ENCODE measurements around the gene PLCG1.

PLCG1 gene

GRCh38 chr20:41214202-41214601 lies 76.9 kb downstream of the PLCG1 start:
- Histone ChIP-seq H3K9ac (ENCODE audit: low read depth in 1 of 2, low read length in 2 of 2) (no peak overlapping the region), H3K36me3 (ENCODE audit: control insufficient read depth in 1 of 2, insufficient read depth in 2 of 2, low read length in 2 of 2) (no peaks in the 10 kb centered on the region), H3K27me3 (ENCODE audit: control insufficient read depth in 1 of 2, insufficient read depth in 2 of 2, low read length in 2 of 2) (no peaks in the 10 kb centered on the region), H3K27ac (ENCODE audit: low read depth, low read length) (no peak overlapping the region), H3K4me1 (ENCODE audit: control insufficient read depth in 1 of 2, insufficient read depth in 2 of 2, low read length in 2 of 2) (no peaks in the 10 kb centered on the region), H3K9me3 (ENCODE audit: control insufficient read depth in 1 of 2, low read length in 2 of 2) (no peaks in the 10 kb centered on the region), H3K4me3 (ENCODE audit: low read depth in 1 of 2, low read length in 2 of 2) (no peak overlapping the region)

DNA sequence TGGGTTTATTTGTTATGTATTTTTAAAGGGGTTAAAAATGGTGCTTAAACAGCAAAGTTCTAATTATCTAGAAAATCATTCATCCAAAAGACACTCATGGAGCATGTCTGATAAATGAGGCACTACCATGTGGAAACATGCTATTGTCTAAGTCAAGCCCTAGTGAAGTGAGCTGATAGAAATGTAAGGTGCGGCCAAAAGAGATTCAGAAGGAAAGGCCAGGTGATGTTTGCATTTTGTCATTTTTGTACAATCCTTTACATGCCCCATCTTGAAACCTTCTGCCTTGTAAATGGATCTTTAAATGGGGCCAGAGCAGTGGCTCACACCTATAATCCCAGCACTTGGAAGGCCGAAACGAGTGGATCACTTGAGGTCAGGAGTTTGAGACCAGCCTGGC lies 77.3 kb downstream of the PLCG1 start:
- Histone ChIP-seq H3K36me3 (ENCODE audit: control insufficient read depth in 1 of 2, insufficient read depth in 2 of 2, low read length in 2 of 2) (no peaks in the 10 kb centered on the region), H3K27me3 (ENCODE audit: control insufficient read depth in 1 of 2, insufficient read depth in 2 of 2, low read length in 2 of 2) (no peaks in the 10 kb centered on the region), H3K9me3 (ENCODE audit: control insufficient read depth in 1 of 2, low read length in 2 of 2) (no peaks in the 10 kb centered on the region), H3K4me3 (ENCODE audit: low read depth in 1 of 2, low read length in 2 of 2) (no peak overlapping the region), H3K27ac (ENCODE audit: low read depth, low read length) (no peak overlapping the region), H3K9ac (ENCODE audit: low read depth in 1 of 2, low read length in 2 of 2) (no peak overlapping the region), H3K4me1 (ENCODE audit: control insufficient read depth in 1 of 2, insufficient read depth in 2 of 2, low read length in 2 of 2) (no peaks in the 10 kb centered on the region)

GRCh38 chr20:41217422-41217821 lies 80.1 kb downstream of the PLCG1 start:
- Histone ChIP-seq H3K27me3 (ENCODE audit: control insufficient read depth in 1 of 2, insufficient read depth in 2 of 2, low read length in 2 of 2) (no peaks in the 10 kb centered on the region), H3K27ac (ENCODE audit: low read depth, low read length) (no peak overlapping the region), H3K9me3 (ENCODE audit: control insufficient read depth in 1 of 2, low read length in 2 of 2) (no peaks in the 10 kb centered on the region), H3K4me3 (ENCODE audit: low read depth in 1 of 2, low read length in 2 of 2) (no peak overlapping the region), H3K36me3 (ENCODE audit: control insufficient read depth in 1 of 2, insufficient read depth in 2 of 2, low read length in 2 of 2) (no peaks in the 10 kb centered on the region), H3K9ac (ENCODE audit: low read depth in 1 of 2, low read length in 2 of 2) (no peak overlapping the region), H3K4me1 (ENCODE audit: control insufficient read depth in 1 of 2, insufficient read depth in 2 of 2, low read length in 2 of 2) (peaks cover 0 to 3% of the 10 kb centered on the region in 2 donors)

GRCh38 chr20:41218466-41218865 lies 81.1 kb downstream of the PLCG1 start:
- Histone ChIP-seq H3K9ac (ENCODE audit: low read depth in 1 of 2, low read length in 2 of 2) (no peak overlapping the region), H3K4me1 (ENCODE audit: control insufficient read depth in 1 of 2, insufficient read depth in 2 of 2, low read length in 2 of 2) (peaks cover 0 to 3% of the 10 kb centered on the region in 2 donors), H3K9me3 (ENCODE audit: control insufficient read depth in 1 of 2, low read length in 2 of 2) (no peaks in the 10 kb centered on the region), H3K27ac (ENCODE audit: low read depth, low read length) (no peak overlapping the region), H3K27me3 (ENCODE audit: control insufficient read depth in 1 of 2, insufficient read depth in 2 of 2, low read length in 2 of 2) (no peaks in the 10 kb centered on the region), H3K36me3 (ENCODE audit: control insufficient read depth in 1 of 2, insufficient read depth in 2 of 2, low read length in 2 of 2) (no peaks in the 10 kb centered on the region), H3K4me3 (ENCODE audit: low read depth in 1 of 2, low read length in 2 of 2) (no peak overlapping the region)

DNA sequence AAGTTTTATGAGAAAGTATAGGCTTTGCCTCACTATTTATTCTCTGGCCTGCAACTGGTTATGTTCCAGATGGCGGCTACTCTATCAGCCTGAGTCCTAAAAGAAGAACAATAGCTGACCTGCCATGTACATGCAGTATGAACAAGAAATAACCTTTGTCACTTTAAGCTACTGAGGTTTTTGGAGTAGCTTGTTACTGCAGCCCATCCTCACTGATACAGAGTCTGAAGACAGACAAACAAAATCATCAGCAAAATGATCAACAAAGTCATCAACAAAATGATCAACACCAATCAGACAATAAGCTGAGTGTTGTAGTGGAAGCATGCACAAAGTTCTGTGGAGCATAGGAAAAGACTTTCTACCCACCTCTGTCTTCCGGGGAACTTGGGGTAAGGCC lies 82.5 kb downstream of the PLCG1 start:
- Histone ChIP-seq H3K36me3 (ENCODE audit: control insufficient read depth in 1 of 2, insufficient read depth in 2 of 2, low read length in 2 of 2) (no peaks in the 10 kb centered on the region), H3K27ac (ENCODE audit: low read depth, low read length) (no peak overlapping the region), H3K9me3 (ENCODE audit: control insufficient read depth in 1 of 2, low read length in 2 of 2) (no peaks in the 10 kb centered on the region), H3K27me3 (ENCODE audit: control insufficient read depth in 1 of 2, insufficient read depth in 2 of 2, low read length in 2 of 2) (no peaks in the 10 kb centered on the region), H3K9ac (ENCODE audit: low read depth in 1 of 2, low read length in 2 of 2) (no peak overlapping the region), H3K4me1 (ENCODE audit: control insufficient read depth in 1 of 2, insufficient read depth in 2 of 2, low read length in 2 of 2) (peaks cover 0 to 3% of the 10 kb centered on the region in 2 donors), H3K4me3 (ENCODE audit: low read depth in 1 of 2, low read length in 2 of 2) (no peak overlapping the region)

- Histone ChIP-seq H3K9me3 (ENCODE audit: control insufficient read depth in 1 of 2, low read length in 2 of 2) (no peaks in the 10 kb centered on the region), H3K36me3 (ENCODE audit: control insufficient read depth in 1 of 2, insufficient read depth in 2 of 2, low read length in 2 of 2) (no peaks in the 10 kb centered on the region), H3K4me3 (ENCODE audit: low read depth in 1 of 2, low read length in 2 of 2) (no peak overlapping the region), H3K4me1 (ENCODE audit: control insufficient read depth in 1 of 2, insufficient read depth in 2 of 2, low read length in 2 of 2) (peaks cover 0 to 3% of the 10 kb centered on the region in 2 donors), H3K27ac (ENCODE audit: low read depth, low read length) (no peak overlapping the region), H3K9ac (ENCODE audit: low read depth in 1 of 2, low read length in 2 of 2) (no peak overlapping the region), H3K27me3 (ENCODE audit: control insufficient read depth in 1 of 2, insufficient read depth in 2 of 2, low read length in 2 of 2) (no peaks in the 10 kb centered on the region)
These were observed 84.4 kb downstream of the PLCG1 start for GRCh38 chr20:41221614-41222218.

DNA sequence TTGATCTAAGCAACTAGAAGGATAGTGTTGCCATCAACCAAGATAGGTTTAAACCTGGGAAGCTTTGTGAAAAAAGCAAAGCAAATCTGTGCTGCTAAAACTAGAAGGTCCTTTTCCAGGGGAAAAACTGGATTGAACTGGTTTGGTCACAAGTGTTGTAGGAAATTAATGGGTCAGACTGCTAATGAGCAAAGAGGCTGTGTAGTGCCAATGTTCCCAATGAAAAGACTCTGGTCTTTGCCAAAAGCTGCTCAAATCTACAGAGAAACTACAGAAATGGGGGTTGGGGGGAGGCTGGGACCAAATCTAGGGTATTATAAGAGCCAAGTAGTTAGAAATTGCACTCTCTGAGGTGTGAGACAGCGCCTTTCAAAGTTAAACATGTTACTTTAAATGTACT lies 85.0 kb downstream of the PLCG1 start:
- no peak overlapping the region for H3K4me3 ChIP-seq (ENCODE audit: low read depth in 1 of 2, low read length in 2 of 2)
- no peak overlapping the region for H3K27ac ChIP-seq (ENCODE audit: low read depth, low read length)
- no peaks in the 10 kb centered on the region for H3K27me3 ChIP-seq (ENCODE audit: control insufficient read depth in 1 of 2, insufficient read depth in 2 of 2, low read length in 2 of 2)
- no peaks in the 10 kb centered on the region for H3K9me3 ChIP-seq (ENCODE audit: control insufficient read depth in 1 of 2, low read length in 2 of 2)
- H3K4me1 ChIP-seq (ENCODE audit: control insufficient read depth in 1 of 2, insufficient read depth in 2 of 2, low read length in 2 of 2), result peaks cover 0 to 3% of the 10 kb centered on the region in 2 donors
- H3K9ac ChIP-seq (ENCODE audit: low read depth in 1 of 2, low read length in 2 of 2), result no peak overlapping the region
- H3K36me3 ChIP-seq (ENCODE audit: control insufficient read depth in 1 of 2, insufficient read depth in 2 of 2, low read length in 2 of 2), result no peaks in the 10 kb centered on the region

- no peak overlapping the region for H3K27ac ChIP-seq (ENCODE audit: low read depth, low read length)
- no peaks in the 10 kb centered on the region for H3K27me3 ChIP-seq (ENCODE audit: control insufficient read depth in 1 of 2, insufficient read depth in 2 of 2, low read length in 2 of 2)
- H3K36me3 ChIP-seq (ENCODE audit: control insufficient read depth in 1 of 2, insufficient read depth in 2 of 2, low read length in 2 of 2), result no peaks in the 10 kb centered on the region
- H3K4me1 ChIP-seq (ENCODE audit: control insufficient read depth in 1 of 2, insufficient read depth in 2 of 2, low read length in 2 of 2), result peaks cover 0 to 3% of the 10 kb centered on the region in 2 donors
- no peak overlapping the region for H3K9ac ChIP-seq (ENCODE audit: low read depth in 1 of 2, low read length in 2 of 2)
- H3K4me3 ChIP-seq (ENCODE audit: low read depth in 1 of 2, low read length in 2 of 2), result no peak overlapping the region
- no peaks in the 10 kb centered on the region for H3K9me3 ChIP-seq (ENCODE audit: control insufficient read depth in 1 of 2, low read length in 2 of 2)
These were observed 85.4 kb downstream of the PLCG1 start for GRCh38 chr20:41222703-41223102.

- no peak overlapping the region for H3K27ac ChIP-seq (ENCODE audit: low read depth, low read length)
- H3K27me3 ChIP-seq (ENCODE audit: control insufficient read depth in 1 of 2, insufficient read depth in 2 of 2, low read length in 2 of 2), result no peaks in the 10 kb centered on the region
- no peak overlapping the region for H3K4me3 ChIP-seq (ENCODE audit: low read depth in 1 of 2, low read length in 2 of 2)
- H3K4me1 ChIP-seq (ENCODE audit: control insufficient read depth in 1 of 2, insufficient read depth in 2 of 2, low read length in 2 of 2), result peaks cover 0 to 3% of the 10 kb centered on the region in 2 donors
- H3K9ac ChIP-seq (ENCODE audit: low read depth in 1 of 2, low read length in 2 of 2), result no peak overlapping the region
- no peaks in the 10 kb centered on the region for H3K36me3 ChIP-seq (ENCODE audit: control insufficient read depth in 1 of 2, insufficient read depth in 2 of 2, low read length in 2 of 2)
- H3K9me3 ChIP-seq (ENCODE audit: control insufficient read depth in 1 of 2, low read length in 2 of 2), result no peaks in the 10 kb centered on the region
These were observed 85.8 kb downstream of the PLCG1 start for GRCh38 chr20:41223112-41223511.

DNA sequence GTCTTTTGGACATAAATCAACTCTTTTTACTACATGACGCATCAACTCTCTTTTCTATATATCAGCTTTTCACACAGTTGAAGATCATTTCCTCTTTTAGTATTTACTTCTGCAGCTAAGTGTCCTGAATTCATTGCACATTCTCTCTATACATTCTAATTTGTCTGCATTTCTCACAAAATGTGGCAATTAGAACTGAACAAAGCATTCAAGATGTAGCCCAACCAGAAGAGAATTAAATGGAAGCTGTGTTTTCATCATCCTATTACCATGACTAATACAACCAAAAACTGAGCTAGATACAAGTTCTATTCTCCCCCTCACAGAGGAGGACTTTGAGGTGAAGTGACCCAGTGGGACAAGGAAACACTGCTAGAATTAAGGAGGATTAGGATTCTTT lies 86.9 kb downstream of the PLCG1 start:
- Histone ChIP-seq H3K27ac (ENCODE audit: low read depth, low read length) (no peak overlapping the region), H3K9ac (ENCODE audit: low read depth in 1 of 2, low read length in 2 of 2) (no peak overlapping the region), H3K27me3 (ENCODE audit: control insufficient read depth in 1 of 2, insufficient read depth in 2 of 2, low read length in 2 of 2) (no peaks in the 10 kb centered on the region), H3K4me1 (ENCODE audit: control insufficient read depth in 1 of 2, insufficient read depth in 2 of 2, low read length in 2 of 2) (peaks cover 0 to 3% of the 10 kb centered on the region in 2 donors), H3K36me3 (ENCODE audit: control insufficient read depth in 1 of 2, insufficient read depth in 2 of 2, low read length in 2 of 2) (no peaks in the 10 kb centered on the region), H3K9me3 (ENCODE audit: control insufficient read depth in 1 of 2, low read length in 2 of 2) (no peaks in the 10 kb centered on the region), H3K4me3 (ENCODE audit: low read depth in 1 of 2, low read length in 2 of 2) (no peak overlapping the region)

- H3K4me1 ChIP-seq (ENCODE audit: control insufficient read depth in 1 of 2, insufficient read depth in 2 of 2, low read length in 2 of 2), result peaks cover 0 to 3% of the 10 kb centered on the region in 2 donors
- H3K4me3 ChIP-seq (ENCODE audit: low read depth in 1 of 2, low read length in 2 of 2), result no peak overlapping the region
- no peaks in the 10 kb centered on the region for H3K9me3 ChIP-seq (ENCODE audit: control insufficient read depth in 1 of 2, low read length in 2 of 2)
- no peak overlapping the region for H3K9ac ChIP-seq (ENCODE audit: low read depth in 1 of 2, low read length in 2 of 2)
- H3K36me3 ChIP-seq (ENCODE audit: control insufficient read depth in 1 of 2, insufficient read depth in 2 of 2, low read length in 2 of 2), result no peaks in the 10 kb centered on the region
- H3K27ac ChIP-seq (ENCODE audit: low read depth, low read length), result no peak overlapping the region
- no peaks in the 10 kb centered on the region for H3K27me3 ChIP-seq (ENCODE audit: control insufficient read depth in 1 of 2, insufficient read depth in 2 of 2, low read length in 2 of 2)
These were observed 87.7 kb downstream of the PLCG1 start for GRCh38 chr20:41225091-41225490.
